RCC 7860 (cell line): ENCODE results near the gene UVSSA.

ENCODE experiments used
- DNase-seq: peaks from one replicate; pipeline ENCODE4 v3.0.0-alpha.2; 2015; ENCODE audit warnings: low spot score
- FAIRE-seq: peaks from 2 replicates; lab custom pipeline; 2012; peaks lifted over from hg19 to GRCh38; lab: Jason Lieb, UNC

The UVSSA gene

DNA sequence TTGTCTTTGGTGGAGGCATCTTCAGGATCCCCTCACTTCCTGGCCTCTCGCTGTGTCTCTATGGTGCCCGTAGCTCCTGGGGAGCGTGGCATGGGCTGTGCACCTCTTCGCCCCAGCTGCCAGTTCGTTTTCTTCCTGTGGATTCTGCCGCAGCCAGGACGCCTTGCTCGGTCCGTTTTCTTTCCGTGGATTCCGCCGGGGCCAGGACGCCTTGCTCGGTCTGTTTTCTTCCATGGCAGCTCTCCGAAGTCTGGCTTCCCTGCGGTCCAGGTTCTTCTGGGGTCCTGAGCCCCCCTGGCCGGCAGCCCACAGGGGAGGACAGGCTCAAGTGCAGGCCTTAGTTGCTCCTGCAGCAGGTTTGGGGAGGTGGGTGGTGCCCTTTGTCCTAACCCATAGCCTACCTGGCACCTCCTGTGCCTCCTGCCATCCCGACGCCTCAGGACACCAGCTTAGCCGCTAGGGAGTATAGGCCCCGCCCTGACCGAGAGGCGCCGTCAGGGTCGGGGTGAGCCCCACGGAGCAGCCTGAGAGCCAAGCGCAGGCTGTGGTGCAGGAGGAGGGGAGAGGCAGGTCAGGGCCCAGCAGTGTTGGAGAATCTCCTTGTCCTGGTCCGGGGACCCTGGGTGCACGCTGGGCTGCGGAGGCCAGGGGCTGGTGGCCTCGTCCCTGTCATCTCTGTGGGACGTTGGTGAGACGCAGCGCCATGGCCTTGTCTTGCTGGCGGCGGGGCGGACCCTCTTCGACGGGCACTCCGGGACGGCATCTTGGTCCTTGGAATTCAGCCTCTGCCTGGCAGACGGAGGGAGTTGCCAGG lies 27.1 kb downstream of the UVSSA start:
- DNase-seq (no peak), FAIRE-seq (no peak)

DNA sequence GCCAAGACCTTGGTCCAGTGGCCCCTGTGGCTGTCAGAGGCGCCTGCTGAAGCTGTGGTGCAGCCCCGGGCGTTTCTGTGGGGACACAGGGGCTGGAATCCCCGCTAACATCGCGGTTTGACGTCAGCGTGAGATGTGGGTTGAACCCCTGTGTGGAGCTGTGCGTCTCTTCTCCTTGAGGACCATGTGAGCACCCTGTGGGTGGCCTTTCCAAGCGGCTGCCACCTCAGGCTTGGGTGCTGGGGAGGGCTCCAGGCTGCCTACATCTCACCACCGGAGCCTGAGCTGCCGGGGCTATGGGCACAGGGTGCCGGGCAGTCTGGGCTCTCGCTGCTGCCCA lies 27.7 kb downstream of the UVSSA start:
- DNase-seq (no peak), FAIRE-seq (no peak)

DNA sequence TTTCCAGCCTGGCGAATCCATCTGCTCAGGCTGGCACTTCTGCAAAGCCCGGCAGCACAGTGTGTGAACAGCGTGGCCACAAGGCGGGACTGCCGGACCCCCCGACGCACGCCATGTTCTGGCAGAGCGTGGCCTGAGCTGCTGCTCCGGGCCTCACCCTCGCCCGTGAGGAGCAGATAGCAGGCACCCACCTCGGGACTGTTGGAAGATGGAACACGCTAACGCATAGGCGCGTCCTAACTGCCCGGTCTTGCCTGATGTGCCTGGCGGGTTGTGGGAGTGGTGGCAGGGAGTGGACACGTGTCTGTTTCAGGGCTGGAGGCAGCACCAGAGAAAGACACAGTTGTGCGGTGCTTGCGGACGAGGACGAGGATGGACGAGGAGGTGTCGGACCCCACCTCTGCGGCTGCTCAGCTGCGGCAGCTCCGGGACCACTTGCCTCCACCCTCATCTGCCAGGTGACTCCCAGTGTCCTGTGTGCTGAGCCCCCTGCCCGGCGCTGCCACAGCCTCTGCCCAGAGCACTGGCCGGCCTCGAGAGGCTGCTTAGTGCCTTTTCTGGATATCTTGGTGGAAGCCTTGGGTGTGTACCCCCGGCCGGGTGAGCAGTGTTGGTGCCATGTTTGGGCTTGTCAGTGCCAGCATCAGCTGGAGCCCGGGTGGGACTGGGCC lies 28.2 kb downstream of the UVSSA start:
- DNase-seq (no peak), FAIRE-seq (no peak)

DNA sequence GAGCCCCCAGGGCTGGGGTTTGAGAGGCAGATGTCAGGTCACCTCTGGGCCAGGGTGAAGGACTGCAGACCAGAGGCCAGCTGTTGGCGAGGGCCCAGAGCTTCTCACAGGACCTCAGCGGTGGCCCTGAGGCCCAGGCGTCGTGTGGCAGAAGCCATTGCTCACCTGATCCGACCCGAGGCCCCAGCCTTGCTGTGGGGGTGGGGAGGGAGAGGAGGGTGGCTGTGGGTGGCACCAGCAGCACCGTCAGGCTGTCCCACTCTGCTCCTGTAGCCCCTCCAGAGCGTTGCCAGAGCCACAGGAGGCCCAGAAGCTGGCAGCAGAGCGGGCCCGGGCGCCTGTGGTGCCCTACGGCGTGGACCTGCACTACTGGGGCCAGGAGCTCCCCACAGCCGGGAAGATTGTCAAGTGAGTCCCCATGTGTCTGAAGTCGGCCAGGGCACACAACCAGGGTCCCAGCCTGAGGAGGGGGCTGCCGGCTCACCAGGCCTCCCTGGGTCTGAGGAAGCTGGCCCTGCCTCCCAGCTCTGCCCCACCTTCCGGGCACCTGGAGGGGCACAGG lies 28.8 kb downstream of the UVSSA start:
- FAIRE-seq: no peak
- DNase-seq: no peak

GRCh38 chr4:1376391-1376840 lies 29.4 kb downstream of the UVSSA start:
- FAIRE-seq (no peak), DNase-seq (no peak)

DNA sequence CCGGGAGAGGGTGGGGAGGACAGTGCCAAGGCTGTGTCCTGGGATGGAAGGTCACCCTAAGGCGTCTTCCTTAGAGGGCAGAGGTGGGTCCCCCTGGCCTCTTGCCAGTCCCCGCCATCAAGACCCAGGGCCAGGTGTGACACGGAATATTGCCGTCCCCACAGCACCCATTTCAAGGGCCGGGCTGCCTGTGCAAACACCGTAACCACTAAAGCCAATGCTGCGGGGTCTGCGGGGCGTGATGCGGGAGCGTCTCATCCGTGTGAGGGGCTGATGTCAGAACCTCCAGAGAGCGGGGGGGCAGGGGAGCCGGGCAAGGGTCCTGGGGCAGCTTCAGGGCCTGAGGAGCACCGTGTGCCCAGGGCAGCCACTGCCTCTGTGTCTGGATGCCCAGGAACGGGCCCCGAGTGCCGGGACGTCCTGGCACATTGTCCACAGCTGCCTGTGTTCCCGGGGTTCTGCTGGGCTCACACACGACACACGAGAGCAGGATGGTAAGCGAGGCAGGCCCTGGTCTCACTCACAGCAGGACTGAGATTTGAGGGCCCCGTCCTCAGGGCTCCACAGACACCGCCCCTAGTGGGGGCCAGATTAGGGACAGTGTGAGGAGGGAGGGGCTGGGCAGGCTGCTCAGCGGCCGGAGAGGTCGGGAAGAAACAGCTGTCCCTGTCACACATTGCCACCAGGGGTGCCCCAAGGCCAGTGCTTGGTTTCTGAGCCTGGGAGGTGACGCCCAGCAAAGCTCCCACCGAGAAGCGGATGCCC lies 30.0 kb downstream of the UVSSA start:
- FAIRE-seq: no peak

GRCh38 chr4:1377606-1378261 lies 30.7 kb downstream of the UVSSA start:
- FAIRE-seq (no peak), DNase-seq (no peak)

More for the DNA sequence above, 30.0 kb downstream of the UVSSA start:
- DNase-seq: no peak

- no peak for DNase-seq
- no peak for FAIRE-seq
Observed at GRCh38 chr4:1378559-1379231, 31.7 kb downstream of the UVSSA start.

- no peak for FAIRE-seq
- DNase-seq: no peak
Observed at GRCh38 chr4:1379351-1379781, 32.4 kb downstream of the UVSSA start.

DNA sequence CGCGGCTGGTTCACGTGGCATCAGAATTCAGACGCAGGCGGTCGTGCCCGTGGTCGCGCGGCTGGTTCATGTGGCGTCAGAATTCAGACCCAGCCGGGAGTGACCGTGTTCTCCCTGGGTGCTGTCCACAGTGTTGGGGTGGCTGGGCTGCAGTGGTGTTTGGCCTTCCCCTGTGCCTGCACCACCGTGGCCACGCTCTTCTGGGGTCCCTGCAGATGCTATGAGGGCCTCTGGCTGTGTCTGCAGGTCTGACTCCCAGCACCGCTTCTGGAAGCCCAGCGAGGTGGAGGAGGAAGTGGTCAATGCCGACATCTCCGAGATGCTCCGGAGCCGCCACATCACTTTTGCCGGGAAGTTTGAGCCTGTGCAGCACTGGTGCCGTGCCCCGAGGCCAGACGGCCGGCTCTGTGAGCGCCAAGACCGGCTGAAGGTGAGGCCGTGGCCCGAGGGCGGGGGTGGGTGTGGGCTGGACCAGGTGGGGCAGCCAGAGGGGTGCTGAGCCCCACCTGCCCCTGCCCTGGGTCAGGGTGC lies 32.9 kb downstream of the UVSSA start:
- DNase-seq (no peak), FAIRE-seq (no peak)

DNA sequence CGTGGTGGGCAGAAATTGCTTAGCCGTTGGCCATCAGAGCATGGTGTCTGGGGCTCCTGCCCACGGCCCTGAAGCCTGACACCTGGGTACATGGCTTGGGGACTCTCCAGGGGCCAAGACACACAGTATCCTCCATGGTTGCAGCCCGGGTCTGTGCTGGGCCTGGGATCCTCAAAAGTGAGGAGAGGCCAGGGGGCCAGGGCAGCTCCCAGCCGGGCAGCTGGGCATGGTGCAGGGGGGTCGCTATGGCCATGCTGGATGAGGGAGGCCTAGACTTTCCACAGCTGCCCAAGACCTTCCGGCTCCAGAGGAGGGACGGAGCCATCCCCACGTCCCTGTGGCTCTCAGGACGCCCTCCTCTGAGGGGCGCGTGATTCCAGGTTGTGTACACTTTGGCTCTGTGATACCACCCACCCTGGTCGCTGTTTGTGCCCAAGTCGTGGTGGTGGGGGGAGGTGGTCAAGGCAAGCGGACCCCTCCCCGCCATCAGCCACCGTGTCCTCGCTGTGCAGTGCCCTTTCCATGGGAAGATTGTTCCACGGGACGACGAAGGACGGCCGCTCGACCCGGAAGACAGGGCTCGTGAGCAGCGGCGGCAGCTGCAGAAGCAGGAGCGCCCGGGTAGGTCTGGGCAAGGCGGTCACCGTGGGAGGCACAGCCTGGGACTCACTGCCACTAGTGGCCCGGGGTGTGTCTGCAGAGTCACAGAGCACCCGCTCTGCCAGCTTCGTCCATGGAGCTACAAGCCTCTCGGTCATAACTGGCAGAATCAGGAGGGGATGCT lies 33.6 kb downstream of the UVSSA start:
- no peak for DNase-seq
- no peak for FAIRE-seq

DNA sequence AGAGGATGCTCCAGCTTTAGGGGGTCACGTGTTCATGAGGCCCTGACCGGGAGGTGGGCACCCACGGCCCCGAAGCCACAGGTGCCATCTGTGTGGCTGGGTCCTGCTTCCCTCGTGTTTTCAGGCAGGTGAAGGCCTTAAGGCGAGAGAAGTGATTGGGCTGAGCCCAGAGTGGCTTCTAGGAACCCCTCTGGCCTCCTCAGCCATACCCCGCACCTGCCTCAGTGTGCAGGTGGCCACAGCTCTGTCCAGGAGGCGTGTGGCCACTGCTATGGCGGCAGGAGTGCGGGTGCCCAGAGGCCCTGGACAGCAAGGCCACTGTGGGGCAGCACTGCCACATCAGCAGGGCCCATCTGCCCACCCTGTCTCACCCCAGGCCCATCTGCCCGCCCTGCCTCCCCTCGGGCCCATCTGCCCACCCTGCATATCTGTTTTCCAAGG lies 34.2 kb downstream of the UVSSA start:
- FAIRE-seq: no peak

GRCh38 chr4:1381944-1382541 lies 35.0 kb downstream of the UVSSA start:
- DNase-seq: no peak
- no peak for FAIRE-seq

More for the DNA sequence above, 34.2 kb downstream of the UVSSA start:
- DNase-seq: no peak

- DNase-seq: no peak
Observed at GRCh38 chr4:1382776-1383727, 36.0 kb downstream of the UVSSA start.

DNA sequence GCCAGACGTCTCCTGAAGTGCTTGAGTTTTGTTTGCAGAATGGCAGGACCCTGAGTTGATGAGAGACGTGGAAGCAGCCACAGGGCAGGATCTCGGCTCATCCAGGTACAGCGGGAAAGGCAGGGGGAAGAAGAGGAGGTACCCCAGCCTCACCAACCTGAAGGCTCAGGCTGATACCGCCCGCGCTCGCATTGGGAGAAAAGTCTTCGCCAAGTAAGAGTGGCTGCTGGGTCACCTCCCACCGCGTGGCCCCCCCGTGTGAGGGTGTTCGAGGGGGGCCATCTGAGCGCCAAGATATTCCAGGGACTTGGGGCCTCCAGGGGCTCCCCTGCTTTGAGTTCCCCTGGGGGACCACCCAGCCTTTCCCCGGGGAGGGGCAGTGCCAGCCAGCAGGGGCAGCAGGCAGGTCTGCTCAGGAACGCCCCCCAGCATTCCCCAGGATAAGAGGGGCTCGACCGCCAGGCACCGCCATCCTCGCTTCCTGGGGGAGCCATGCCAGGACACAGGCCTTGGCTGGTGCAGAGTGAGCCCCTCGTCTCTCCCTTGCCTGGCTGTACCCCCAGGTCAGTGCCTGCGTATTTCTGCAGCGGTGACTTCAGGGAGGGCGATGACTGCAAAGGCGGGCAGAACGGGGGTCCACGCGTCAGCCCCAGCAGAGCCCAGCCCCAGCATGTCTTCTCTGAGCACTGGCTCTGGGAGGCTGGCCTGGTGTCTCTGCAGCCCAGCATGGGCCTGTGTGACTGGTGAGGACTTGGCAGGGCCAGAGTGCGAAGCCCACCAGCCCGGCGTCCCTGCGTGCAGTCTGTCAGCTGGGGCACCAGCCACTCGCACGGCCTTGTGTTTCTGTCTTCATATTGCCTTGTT lies 37.0 kb downstream of the UVSSA start:
- FAIRE-seq: no peak

More at GRCh38 chr4:1382776-1383727, 36.0 kb downstream of the UVSSA start:
- FAIRE-seq: no peak

DNA sequence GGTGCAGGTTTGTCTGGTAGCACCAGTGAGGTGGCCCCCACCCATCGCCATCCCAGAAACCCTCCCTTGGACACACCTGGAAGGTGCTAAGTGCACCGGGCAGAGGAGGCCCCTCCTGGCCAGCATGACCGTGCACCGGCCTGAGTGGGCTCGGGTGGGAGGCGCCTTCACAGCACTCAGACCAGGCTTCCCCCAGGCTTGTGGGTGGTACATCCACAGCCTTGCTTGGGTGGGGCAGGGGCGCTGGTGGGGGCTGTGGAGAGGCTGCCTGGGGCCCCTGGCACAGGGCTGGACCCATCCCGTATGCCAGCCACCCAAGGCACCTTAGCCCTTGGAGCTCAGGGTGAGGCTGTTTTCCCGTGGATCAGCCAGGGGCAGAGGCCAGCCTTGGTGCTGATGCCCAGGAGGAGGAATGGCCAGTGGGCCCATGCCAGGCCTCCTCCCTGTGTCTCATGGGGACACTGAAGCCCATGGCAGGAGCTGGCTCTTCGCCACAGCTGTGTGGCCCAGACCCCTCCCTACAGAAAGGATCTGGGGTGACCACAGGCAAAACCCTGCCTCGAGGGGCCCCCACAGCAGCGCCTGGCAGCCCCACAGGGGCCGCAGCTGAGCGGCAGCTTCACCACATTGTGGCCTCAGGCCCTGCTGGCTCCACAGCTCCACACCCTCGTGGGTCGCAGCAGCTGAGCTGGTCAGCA lies 37.8 kb downstream of the UVSSA start:
- FAIRE-seq: no peak
- DNase-seq: no peak

More for the DNA sequence above, 37.0 kb downstream of the UVSSA start:
- DNase-seq: no peak
